K562 (cell line): Measurements from ENCODE around the gene NR1H2. TPM values are rescaled to one million over a fixed set of nuclear protein-coding genes. Genes with fewer than 3 reads are reported as not detected.
A peak's percentile ranks its signal among the peaks of the same experiment; 100 is the strongest.

Experiments
- ELF2 ChIP-seq: fragments of 250-450 bp; sonication (Bioruptor Pico); IDR thresholded peaks from 2 replicates; pipeline ENCODE4 v1.5.0; 2021; ENCODE audit warnings: mild to moderate bottlenecking
- FIP1L1 ChIP-seq: fragments of 200-400 bp; formaldehyde crosslinking; IDR thresholded peaks from 2 replicates; pipeline ENCODE4 v1.6.1; 2018; ENCODE audit warnings: mild to moderate bottlenecking, low read depth, low read length; ENCODE audit not compliant: poor library complexity, severe bottlenecking
- KLF1 ChIP-seq: fragments of 450-650 bp; IDR thresholded peaks from 2 replicates; pipeline ENCODE4 v1.6.1; 2016; ENCODE audit warnings: missing genetic modification characterization, missing compliant biosample characterization
- KLF13 ChIP-seq: fragments of 450-650 bp; IDR thresholded peaks from 2 replicates; pipeline ENCODE4 v1.6.1; 2016; ENCODE audit warnings: missing genetic modification characterization, low read depth, mild to moderate bottlenecking, missing compliant biosample characterization, moderate library complexity, borderline replicate concordance
- PPARD ChIP-seq: fragments of 250-450 bp; sonication (Bioruptor Pico); IDR thresholded peaks from 2 replicates; pipeline ENCODE4 v1.8.0; 2022; ENCODE audit warnings: inconsistent platforms, mild to moderate bottlenecking, moderate library complexity
- RCOR1 ChIP-seq, 2 experiments: IDR thresholded peaks; 2 replicates each; pipeline ENCODE4 v1.6.1; 2012; ENCODE audit warnings: low read depth in 2 of 2, low read length in 2 of 2, borderline replicate concordance in 1 of 2, improper control_type of control experiment in 1 of 2
- TFAM ChIP-seq: fragments of 250-450 bp; sonication (Bioruptor Pico); conservative IDR thresholded peaks from 2 replicates; pipeline ENCODE4 v1.5.0; 2021; ENCODE audit warnings: mild to moderate bottlenecking, moderate library complexity
- TSC22D4 ChIP-seq: fragments of 450-650 bp; IDR thresholded peaks from 2 replicates; pipeline ENCODE4 v1.6.1; 2016; ENCODE audit warnings: missing genetic modification characterization, missing biosample characterization, control low read depth
- ZFX ChIP-seq: sonication (generic); formaldehyde crosslinking; IDR thresholded peaks from 2 replicates; pipeline ENCODE4 v1.8.0; 2022; ENCODE audit warnings: mild to moderate bottlenecking, missing genetic modification reagents, moderate library complexity
- ZNF146 ChIP-seq: IDR thresholded peaks from one replicate; pipeline ENCODE4 v1.6.1; 2018; ENCODE audit warnings: missing compliant biosample characterization; ENCODE audit not compliant: unreplicated experiment
- ZNF263 ChIP-seq: sonication (generic); formaldehyde crosslinking; IDR thresholded peaks from 2 replicates; pipeline ENCODE4 v1.8.0; 2022; ENCODE audit warnings: mild to moderate bottlenecking, missing genetic modification reagents, borderline replicate concordance
- polyA plus RNA-seq, 8 experiments: library from polyadenylated mRNA; depleted of rRNA in 4 of 8; stranded (reverse) in 5 of 8; unstranded in 3 of 8; fragments of >200 nt; fragmentation: Nextera tagmentation in 2 of 8; fragmentation: Illumina TruSeq in 1 of 8; extraction: Ambion mirVana in 2 of 8; extraction: Trizol in 1 of 8; gene quantifications; 2 replicates each; pipeline versions ENCODE4 v1.2.1 to v1.2.3, GENCODE V29; 2011 to 2014; ENCODE audit warnings: inconsistent platforms in 1 of 8, missing spikeins in 1 of 8
- total RNA-seq, 7 experiments: library from RNA; depleted of rRNA in 6 of 7; stranded (reverse); fragments of >200 nt in 6 of 7; fragmentation: Illumina TruSeq in 2 of 7; extraction: Trizol in 2 of 7; gene quantifications; 2 replicates each; pipeline versions ENCODE4 v1.2.1 to v1.2.3, GENCODE V29; 2011 to 2021; ENCODE audit warnings: low replicate concordance in 1 of 7
- TF ChIP-seq, protein P1 (sequence below): sonication (generic); formaldehyde crosslinking; IDR thresholded peaks from 2 replicates; pipeline ENCODE4 v1.8.1; 2023; ENCODE audit warnings: missing genetic modification reagents, mild to moderate bottlenecking, borderline replicate concordance
- TF ChIP-seq, protein P2 (sequence below): fragments of 200-800 bp; sonication (Bioruptor generic); IDR thresholded peaks from 2 replicates; pipeline ENCODE4 v1.6.1; 2017; ENCODE audit warnings: missing genetic modification characterization, missing compliant biosample characterization
- TF ChIP-seq, protein P3 (sequence below): fragments of 450-650 bp; conservative IDR thresholded peaks from 2 replicates; pipeline ENCODE4 v1.6.1; 2016; ENCODE audit warnings: missing genetic modification characterization, low read depth, mild to moderate bottlenecking, control low read depth, missing compliant biosample characterization
- TF ChIP-seq, protein P4 (sequence below): fragments of 450-650 bp; IDR thresholded peaks from 2 replicates; pipeline ENCODE4 v1.6.1; 2017; ENCODE audit warnings: mild to moderate bottlenecking, moderate library complexity

NR1H2 gene
- total and polyA plus RNA-seq, 9 of the 15 experiments (the other 6 are each of a cell fraction or from before 2014, with no cell fraction given) = 0.11 to 73.8 (median 24.0) TPM

DNA sequence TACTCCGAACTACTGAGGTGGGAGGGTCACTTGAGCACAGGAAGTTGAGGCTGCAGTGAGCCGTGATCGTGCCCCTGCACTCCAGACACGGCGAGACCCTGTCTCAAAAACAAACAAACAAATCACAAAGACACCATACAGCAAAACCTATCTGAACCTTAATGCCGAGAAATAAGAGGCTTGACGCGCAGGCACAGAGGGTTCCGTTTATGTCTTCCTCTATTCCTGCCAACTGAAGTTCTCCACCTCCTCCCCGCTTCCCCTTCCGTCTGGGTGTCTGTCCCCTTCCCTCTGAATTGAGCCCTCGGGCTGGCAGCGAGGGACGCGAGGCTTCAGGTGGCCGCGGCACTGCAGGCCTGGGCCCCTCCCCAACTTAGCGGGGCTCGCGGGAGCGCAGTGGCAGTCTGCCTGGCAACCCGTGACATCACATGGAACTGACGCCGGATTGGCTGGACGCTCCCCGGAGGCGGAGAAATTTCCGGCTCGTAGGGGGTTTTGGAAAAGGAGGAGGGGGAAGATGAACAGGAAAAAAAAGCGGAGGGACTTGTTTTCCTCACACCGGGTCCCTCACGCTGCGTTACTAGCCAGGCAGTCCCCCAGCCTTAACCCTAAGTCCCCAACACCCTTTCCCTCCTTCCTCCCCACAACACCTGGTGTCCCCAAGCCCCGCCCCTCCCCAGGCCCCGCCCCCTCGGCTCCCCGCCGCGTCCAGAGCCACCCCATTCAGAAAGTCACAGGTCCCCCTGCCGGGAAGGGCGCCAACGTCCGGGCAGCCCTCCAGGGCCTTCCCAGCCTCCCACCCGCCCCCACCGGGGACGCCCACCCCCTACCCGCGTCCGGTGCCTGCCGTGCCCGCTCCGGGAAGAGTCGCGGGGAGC is 55.3 kb downstream of the NR1H2 start (continued):
- TF ChIP-seq, protein P1, sequence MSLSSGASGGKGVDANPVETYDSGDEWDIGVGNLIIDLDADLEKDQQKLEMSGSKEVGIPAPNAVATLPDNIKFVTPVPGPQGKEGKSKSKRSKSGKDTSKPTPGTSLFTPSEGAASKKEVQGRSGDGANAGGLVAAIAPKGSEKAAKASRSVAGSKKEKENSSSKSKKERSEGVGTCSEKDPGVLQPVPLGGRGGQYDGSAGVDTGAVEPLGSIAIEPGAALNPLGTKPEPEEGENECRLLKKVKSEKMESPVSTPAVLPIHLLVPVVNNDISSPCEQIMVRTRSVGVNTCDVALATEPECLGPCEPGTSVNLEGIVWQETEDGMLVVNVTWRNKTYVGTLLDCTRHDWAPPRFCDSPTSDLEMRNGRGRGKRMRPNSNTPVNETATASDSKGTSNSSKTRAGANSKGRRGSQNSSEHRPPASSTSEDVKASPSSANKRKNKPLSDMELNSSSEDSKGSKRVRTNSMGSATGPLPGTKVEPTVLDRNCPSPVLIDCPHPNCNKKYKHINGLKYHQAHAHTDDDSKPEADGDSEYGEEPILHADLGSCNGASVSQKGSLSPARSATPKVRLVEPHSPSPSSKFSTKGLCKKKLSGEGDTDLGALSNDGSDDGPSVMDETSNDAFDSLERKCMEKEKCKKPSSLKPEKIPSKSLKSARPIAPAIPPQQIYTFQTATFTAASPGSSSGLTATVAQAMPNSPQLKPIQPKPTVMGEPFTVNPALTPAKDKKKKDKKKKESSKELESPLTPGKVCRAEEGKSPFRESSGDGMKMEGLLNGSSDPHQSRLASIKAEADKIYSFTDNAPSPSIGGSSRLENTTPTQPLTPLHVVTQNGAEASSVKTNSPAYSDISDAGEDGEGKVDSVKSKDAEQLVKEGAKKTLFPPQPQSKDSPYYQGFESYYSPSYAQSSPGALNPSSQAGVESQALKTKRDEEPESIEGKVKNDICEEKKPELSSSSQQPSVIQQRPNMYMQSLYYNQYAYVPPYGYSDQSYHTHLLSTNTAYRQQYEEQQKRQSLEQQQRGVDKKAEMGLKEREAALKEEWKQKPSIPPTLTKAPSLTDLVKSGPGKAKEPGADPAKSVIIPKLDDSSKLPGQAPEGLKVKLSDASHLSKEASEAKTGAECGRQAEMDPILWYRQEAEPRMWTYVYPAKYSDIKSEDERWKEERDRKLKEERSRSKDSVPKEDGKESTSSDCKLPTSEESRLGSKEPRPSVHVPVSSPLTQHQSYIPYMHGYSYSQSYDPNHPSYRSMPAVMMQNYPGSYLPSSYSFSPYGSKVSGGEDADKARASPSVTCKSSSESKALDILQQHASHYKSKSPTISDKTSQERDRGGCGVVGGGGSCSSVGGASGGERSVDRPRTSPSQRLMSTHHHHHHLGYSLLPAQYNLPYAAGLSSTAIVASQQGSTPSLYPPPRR (CRISPR knock-in tag) = no peak
- TF ChIP-seq TFAM (CRISPR knock-in tag) (no peak), RCOR1 (IDR thresholded peaks at IDR 0.05; ENCODE audit: borderline replicate concordance in 1 of 2, low read depth in 2 of 2, low read length in 2 of 2) (no peak), ZFX (peak; percentile 97), KLF13 (tag) (0 out of 2 replicates have a peak, but pooled peaks have one; percentile 26), ZNF146 (CRISPR knock-in tag) (no peak), FIP1L1 (peak; percentile 42), TSC22D4 (no peak), ZNF263 (CRISPR knock-in tag) (peak; percentile 23; the same call in 1 of the 2 replicates), ELF2 (CRISPR knock-in tag) (no peak), PPARD (CRISPR knock-in tag) (no peak), KLF1 (tag) (no peak)
- TF ChIP-seq, protein P2, sequence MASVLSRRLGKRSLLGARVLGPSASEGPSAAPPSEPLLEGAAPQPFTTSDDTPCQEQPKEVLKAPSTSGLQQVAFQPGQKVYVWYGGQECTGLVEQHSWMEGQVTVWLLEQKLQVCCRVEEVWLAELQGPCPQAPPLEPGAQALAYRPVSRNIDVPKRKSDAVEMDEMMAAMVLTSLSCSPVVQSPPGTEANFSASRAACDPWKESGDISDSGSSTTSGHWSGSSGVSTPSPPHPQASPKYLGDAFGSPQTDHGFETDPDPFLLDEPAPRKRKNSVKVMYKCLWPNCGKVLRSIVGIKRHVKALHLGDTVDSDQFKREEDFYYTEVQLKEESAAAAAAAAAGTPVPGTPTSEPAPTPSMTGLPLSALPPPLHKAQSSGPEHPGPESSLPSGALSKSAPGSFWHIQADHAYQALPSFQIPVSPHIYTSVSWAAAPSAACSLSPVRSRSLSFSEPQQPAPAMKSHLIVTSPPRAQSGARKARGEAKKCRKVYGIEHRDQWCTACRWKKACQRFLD (CRISPR knock-in tag) = no peak
- TF ChIP-seq, protein P3, sequence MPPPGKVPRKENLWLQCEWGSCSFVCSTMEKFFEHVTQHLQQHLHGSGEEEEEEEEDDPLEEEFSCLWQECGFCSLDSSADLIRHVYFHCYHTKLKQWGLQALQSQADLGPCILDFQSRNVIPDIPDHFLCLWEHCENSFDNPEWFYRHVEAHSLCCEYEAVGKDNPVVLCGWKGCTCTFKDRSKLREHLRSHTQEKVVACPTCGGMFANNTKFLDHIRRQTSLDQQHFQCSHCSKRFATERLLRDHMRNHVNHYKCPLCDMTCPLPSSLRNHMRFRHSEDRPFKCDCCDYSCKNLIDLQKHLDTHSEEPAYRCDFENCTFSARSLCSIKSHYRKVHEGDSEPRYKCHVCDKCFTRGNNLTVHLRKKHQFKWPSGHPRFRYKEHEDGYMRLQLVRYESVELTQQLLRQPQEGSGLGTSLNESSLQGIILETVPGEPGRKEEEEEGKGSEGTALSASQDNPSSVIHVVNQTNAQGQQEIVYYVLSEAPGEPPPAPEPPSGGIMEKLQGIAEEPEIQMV = no peak
- TF ChIP-seq, protein P4, sequence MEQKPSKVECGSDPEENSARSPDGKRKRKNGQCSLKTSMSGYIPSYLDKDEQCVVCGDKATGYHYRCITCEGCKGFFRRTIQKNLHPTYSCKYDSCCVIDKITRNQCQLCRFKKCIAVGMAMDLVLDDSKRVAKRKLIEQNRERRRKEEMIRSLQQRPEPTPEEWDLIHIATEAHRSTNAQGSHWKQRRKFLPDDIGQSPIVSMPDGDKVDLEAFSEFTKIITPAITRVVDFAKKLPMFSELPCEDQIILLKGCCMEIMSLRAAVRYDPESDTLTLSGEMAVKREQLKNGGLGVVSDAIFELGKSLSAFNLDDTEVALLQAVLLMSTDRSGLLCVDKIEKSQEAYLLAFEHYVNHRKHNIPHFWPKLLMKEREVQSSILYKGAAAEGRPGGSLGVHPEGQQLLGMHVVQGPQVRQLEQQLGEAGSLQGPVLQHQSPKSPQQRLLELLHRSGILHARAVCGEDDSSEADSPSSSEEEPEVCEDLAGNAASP = no peak
